ENCODE results near the gene REXO1.
A peak's percentile ranks its signal among the peaks of the same experiment; 100 is the strongest.

REXO1 gene

GRCh38 chr19:1826557-1827521 lies 21.4 kb downstream of the REXO1 start:
- DNase-seq, result no peak

GRCh38 chr19:1825909-1826556 lies 22.2 kb downstream of the REXO1 start:
- peak; percentile 84 for DNase-seq

GRCh38 chr19:1824252-1824622 lies 24.0 kb downstream of the REXO1 start:
- no peak for DNase-seq

- DNase-seq, result no peak
These were observed 24.6 kb downstream of the REXO1 start for GRCh38 chr19:1823539-1824251.

GRCh38 chr19:1823020-1823419 lies 25.3 kb downstream of the REXO1 start:
- DNase-seq, result no peak

GRCh38 chr19:1822210-1822609 lies 26.1 kb downstream of the REXO1 start:
- no peak for DNase-seq

GRCh38 chr19:1819341-1820255 lies 28.7 kb downstream of the REXO1 start:
- no peak for DNase-seq

- DNase-seq, result no peak
These were observed 29.6 kb downstream of the REXO1 start for GRCh38 chr19:1818549-1819195.

- no peak for DNase-seq
These were observed 30.6 kb downstream of the REXO1 start for GRCh38 chr19:1817553-1818179.

GRCh38 chr19:1816530-1817298 lies 31.6 kb downstream of the REXO1 start:
- DNase-seq, result no peak

GRCh38 chr19:1815605-1816529 lies 32.4 kb downstream of the REXO1 start:
- peak; percentile 24 for DNase-seq

- no peak for DNase-seq
These were observed 33.3 kb downstream of the REXO1 start for GRCh38 chr19:1814833-1815604.

- no peak for DNase-seq
These were observed 33.9 kb downstream of the REXO1 start for GRCh38 chr19:1814391-1814790.

- DNase-seq, result no peak
These were observed 34.8 kb downstream of the REXO1 start for GRCh38 chr19:1813192-1814182.

GRCh38 chr19:1812426-1813191 lies 35.7 kb downstream of the REXO1 start:
- DNase-seq, result peak; percentile 92

GRCh38 chr19:1811942-1812425 lies 36.3 kb downstream of the REXO1 start, which contains the start of gene ATP8B3:
Gene ATP8B3 (minus strand): TSS chr19:1812276. CDS start chr19:1811736, 540 bp downstream.
- DNase-seq, result no peak
